Subcutaneous abdominal adipose tissue (tissue), 5 donors: ENCODE results near the gene INTS6.

ENCODE experiments used
- H3K27ac ChIP-seq: one replicate; pipeline ENCODE4 v1.7.0; 2013; ENCODE audit warnings: low read depth, mild to moderate bottlenecking, inconsistent platforms, low read length, moderate library complexity
- H3K27me3 ChIP-seq, 5 donors: one replicate each; pipeline ENCODE4 v1.7.0; 2013; ENCODE audit warnings: low read length in 5 of 5, inconsistent platforms in 1 of 5; ENCODE audit not compliant: control insufficient read depth in 5 of 5, insufficient read depth in 4 of 5
- H3K36me3 ChIP-seq, 5 donors: one replicate each; pipeline ENCODE4 v1.7.0; 2013; ENCODE audit warnings: low read length in 5 of 5; ENCODE audit not compliant: control insufficient read depth in 5 of 5, insufficient read depth in 5 of 5
- H3K4me1 ChIP-seq, 5 donors: one replicate each; pipeline ENCODE4 v1.7.0; 2013; ENCODE audit warnings: low read length in 5 of 5, mild to moderate bottlenecking in 3 of 5, moderate library complexity in 1 of 5; ENCODE audit not compliant: control insufficient read depth in 5 of 5, insufficient read depth in 5 of 5
- H3K4me3 ChIP-seq, 5 donors: one replicate each; pipeline ENCODE4 v1.7.0; 2013; ENCODE audit warnings: low read length in 5 of 5, low read depth in 1 of 5
- H3K9ac ChIP-seq, 5 donors: one replicate each; pipeline ENCODE4 v1.7.0; 2013; ENCODE audit warnings: low read length in 5 of 5, mild to moderate bottlenecking in 4 of 5, moderate library complexity in 3 of 5
- H3K9me3 ChIP-seq, 5 donors: one replicate each; pipeline ENCODE4 v1.7.0; 2013; ENCODE audit warnings: low read length in 5 of 5; ENCODE audit not compliant: control insufficient read depth in 5 of 5
- donor health status: healthy.
- donor health status: healthy.
- donor health status: healthy.
- donor health status: healthy.
- donor health status: healthy.

The INTS6 gene

GRCh38 chr13:51313619-51314018 is 139.2 kb downstream of the INTS6 start:
- no peaks in the 10 kb centered on the region for H3K27me3 ChIP-seq
- no peaks in the 10 kb centered on the region for H3K36me3 ChIP-seq
- H3K27ac ChIP-seq, result no peak overlapping the region
- H3K9me3 ChIP-seq, result no peaks in the 10 kb centered on the region
- H3K9ac ChIP-seq, result no peak overlapping the region
- no peak overlapping the region for H3K4me3 ChIP-seq
- peaks cover 3 to 12% (median 6%) of the 10 kb centered on the region in 5 donors for H3K4me1 ChIP-seq

GRCh38 chr13:51311957-51312520 is 140.8 kb downstream of the INTS6 start:
- H3K9ac ChIP-seq, result no peak overlapping the region
- H3K4me3 ChIP-seq, result no peak overlapping the region
- H3K36me3 ChIP-seq, result no peaks in the 10 kb centered on the region
- H3K27me3 ChIP-seq, result no peaks in the 10 kb centered on the region
- no peaks in the 10 kb centered on the region for H3K9me3 ChIP-seq
- H3K27ac ChIP-seq, result no peak overlapping the region
- peaks cover 3 to 12% (median 6%) of the 10 kb centered on the region in 5 donors for H3K4me1 ChIP-seq
